Measurements from ENCODE around the gene HNRNPCL4. TPM values are rescaled to one million over a fixed set of nuclear protein-coding genes. Genes with fewer than 3 reads are reported as not detected.

Gene HNRNPCL4
- total RNA-seq = not detected

GRCh38 chr1:13165531-13165930 is at the start of gene HNRNPCL4:
TSS of gene HNRNPCL4 (minus strand) at chr1:13165631. CDS start at chr1:13165467, 164 bp downstream.

DNA sequence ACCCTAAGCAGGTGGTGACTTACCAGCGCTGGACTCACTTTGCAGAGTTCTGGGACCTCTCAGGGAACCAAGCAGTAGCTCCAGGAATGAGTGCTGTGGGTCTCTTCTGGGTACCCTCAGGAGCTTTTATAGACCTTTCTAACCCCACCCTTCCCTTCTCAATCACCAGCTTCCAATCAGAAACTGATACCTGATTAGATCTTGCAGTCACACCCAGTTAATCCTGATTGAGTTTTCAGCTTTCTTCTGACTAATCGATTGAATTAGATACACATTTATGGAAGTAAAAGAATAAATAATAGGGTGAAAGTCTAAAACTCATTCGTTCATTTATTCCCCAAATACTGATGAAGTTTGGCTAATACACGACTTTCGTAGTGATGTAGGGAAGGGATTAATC is 35.9 kb upstream of the HNRNPCL4 start, which contains the start of gene PRAMEF13:
PRAMEF13 (minus strand) TSS at position 101 of the 400 bp plus-strand sequence. CDS start 1,820 bp downstream, outside the sequence.

DNA sequence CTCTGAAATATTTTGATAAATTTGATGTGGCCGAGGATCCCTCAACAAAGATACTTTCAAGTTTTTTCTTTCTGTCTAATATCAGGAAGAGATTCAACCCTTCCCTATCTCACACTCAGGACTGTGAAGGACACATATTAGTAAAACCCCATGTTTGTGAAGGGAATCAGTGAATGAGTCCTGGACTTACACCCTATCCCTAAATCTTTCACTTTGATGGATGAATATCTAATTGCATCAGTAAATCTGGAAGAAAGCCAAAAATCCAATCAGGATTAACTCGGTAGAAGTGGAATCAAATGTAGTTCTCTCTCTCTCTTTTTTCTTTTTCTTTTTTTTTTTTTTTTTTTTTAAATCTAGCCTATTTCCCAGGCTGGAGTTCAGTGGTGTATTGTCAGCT is 6.1 kb upstream of the HNRNPCL4 start, which contains the start of gene PRAMEF9:
PRAMEF9 (plus strand) TSS at position 301 of the 400 bp plus-strand sequence. CDS start 3,433 bp downstream, outside the sequence.

GRCh38 chr1:13155909-13156308 is 9.5 kb downstream of the HNRNPCL4 start, which contains the start of gene PRAMEF26:
TSS of gene PRAMEF26 (minus strand) at chr1:13156009. CDS start at chr1:13153095, 2,914 bp downstream.

DNA sequence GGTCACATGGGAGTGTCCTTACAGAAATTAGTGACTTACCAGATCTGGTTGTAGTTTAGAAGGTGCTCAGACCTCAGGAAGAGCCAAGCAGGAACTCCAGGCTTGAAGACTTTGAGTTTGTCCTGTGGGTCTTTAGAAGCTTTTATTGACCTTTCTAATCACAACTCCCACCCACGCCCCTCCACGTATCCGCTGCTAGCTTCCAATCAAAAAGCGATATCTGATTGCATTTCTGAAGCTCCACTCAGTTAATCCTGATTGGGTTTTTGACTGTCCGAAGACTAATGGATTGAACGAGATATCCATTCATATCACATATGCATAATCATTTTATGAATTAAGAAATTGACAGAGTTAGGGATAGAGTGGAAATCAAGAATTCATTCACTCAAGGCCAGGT is 48.7 kb downstream of the HNRNPCL4 start, which contains the start of gene HNRNPCL2:
HNRNPCL2 (minus strand) TSS at position 101 of the 400 bp plus-strand sequence. CDS start 454 bp downstream, outside the sequence.

Other genes starting within 250 kb of the HNRNPCL4 start
- not detected for gene PRAMEF7, start 249.0 kb downstream of the HNRNPCL4 start, total RNA-seq
- gene PRAMEF6, start 218.1 kb downstream of the HNRNPCL4 start, total RNA-seq = not detected
- not detected for gene PRAMEF27, start 109.1 kb downstream of the HNRNPCL4 start, total RNA-seq
- gene HNRNPCL3, start 104.9 kb downstream of the HNRNPCL4 start, total RNA-seq = not detected
- gene PRAMEF25, start 94.9 kb downstream of the HNRNPCL4 start, total RNA-seq = not detected
- not detected for gene HNRNPCL2, start 48.8 kb downstream of the HNRNPCL4 start, total RNA-seq
- not detected for gene PRAMEF26, start 9.6 kb downstream of the HNRNPCL4 start, total RNA-seq
- not detected for gene PRAMEF9, start 6.2 kb upstream of the HNRNPCL4 start, total RNA-seq
- not detected for gene PRAMEF13, start 35.8 kb upstream of the HNRNPCL4 start, total RNA-seq
- gene PRAMEF18, start 60.5 kb upstream of the HNRNPCL4 start, total RNA-seq = not detected
- gene PRAMEF5, start 88.6 kb upstream of the HNRNPCL4 start, total RNA-seq = not detected
- not detected for gene PRAMEF8, start 119.5 kb upstream of the HNRNPCL4 start, total RNA-seq
- gene PRAMEF33, start 137.9 kb upstream of the HNRNPCL4 start, total RNA-seq = not detected
- gene PRAMEF15, start 149.9 kb upstream of the HNRNPCL4 start, total RNA-seq = not detected
- not detected for gene PRAMEF14, start 181.5 kb upstream of the HNRNPCL4 start, total RNA-seq
- gene PRAMEF19, start 206.3 kb upstream of the HNRNPCL4 start, total RNA-seq = not detected
- not detected for gene PRAMEF17, start 224.0 kb upstream of the HNRNPCL4 start, total RNA-seq
- gene PRAMEF20, start 244.8 kb upstream of the HNRNPCL4 start, total RNA-seq = not detected